ENCODE measurements around the gene ZEB2.

The ZEB2 gene

DNA sequence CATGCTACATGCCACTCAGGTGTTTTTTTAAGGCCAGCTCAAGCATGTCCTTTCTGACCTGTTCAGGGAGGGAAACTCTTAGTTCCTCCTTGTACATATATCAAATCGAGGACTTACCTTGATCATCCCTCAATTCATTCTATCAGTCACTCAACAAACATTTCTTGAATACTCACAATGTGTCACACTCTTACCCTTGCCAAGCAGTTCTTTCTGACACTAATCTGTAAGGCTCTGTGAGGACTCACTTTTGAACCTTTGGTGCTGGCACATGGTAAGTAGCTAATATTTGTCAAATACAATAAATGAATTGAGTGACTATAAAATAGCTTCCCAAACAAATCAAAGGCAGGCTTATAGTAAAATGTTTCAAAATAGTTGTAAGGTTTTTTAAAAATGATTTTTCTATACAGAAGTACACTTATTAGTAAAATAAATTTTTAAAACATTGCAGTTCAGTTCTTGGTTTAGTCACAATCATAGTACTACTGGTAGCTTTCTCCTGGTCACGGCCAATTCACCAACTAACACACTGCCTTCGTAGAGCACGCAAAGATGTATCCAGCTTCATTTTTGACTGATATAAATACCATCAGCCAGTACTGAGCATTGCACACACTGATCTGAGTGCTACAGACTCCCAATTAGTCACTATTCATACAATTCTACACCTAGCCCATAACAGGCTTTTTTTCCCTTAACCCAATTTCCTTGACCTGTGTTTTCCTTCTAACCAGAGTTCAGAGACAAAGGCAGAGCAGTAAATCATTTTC lies 50.9 kb downstream of the ZEB2 start:
- DNase-seq, result no peak

DNA sequence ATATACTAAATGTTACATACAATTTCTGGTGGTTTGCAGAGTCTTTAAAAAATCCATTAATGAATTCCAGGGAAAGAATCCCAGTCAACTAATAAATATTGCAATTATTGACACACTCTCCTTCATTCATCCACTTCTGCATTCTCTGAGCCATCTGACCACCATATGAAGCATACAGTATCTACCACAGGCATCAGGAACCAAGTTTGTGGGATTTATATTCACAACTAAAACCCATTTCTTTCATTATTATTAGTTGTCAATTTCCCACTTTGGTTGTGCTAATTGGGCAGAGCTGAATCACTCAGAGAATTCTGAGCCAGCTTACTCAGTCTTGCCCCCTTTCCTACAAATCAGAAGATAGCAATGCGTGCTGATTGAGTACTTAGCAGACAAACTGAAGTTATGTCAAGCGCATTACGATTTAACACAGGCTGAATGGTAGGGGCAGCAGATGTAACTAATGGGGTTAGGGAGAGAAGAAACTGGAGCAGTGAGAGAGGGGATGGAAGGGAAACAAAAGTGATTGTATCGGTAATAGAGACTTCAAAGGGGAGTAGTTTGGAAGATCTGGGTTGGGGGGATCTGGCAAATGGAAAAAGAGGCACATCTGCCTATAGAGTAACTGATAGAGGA lies 52.3 kb downstream of the ZEB2 start:
- no peak for DNase-seq

DNA sequence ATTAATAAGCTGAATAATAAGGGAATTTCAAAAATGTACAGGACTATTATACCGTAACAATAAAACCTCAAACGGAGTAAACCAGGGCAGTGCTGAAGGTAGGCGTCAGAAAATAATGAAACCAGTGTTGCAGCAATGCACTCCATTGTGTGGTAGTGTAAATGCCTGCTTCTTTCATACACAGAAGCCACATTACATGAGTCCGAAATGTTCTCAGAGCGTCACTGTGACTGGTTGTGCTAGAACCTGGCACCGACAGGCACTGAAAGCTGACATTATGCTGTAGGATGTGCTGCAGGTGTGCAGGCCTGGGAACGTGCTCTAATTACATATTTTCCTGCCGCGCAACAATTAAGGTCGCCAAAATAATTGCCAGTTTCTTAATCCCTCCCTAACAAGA lies 53.3 kb downstream of the ZEB2 start:
- no peak for DNase-seq

DNA sequence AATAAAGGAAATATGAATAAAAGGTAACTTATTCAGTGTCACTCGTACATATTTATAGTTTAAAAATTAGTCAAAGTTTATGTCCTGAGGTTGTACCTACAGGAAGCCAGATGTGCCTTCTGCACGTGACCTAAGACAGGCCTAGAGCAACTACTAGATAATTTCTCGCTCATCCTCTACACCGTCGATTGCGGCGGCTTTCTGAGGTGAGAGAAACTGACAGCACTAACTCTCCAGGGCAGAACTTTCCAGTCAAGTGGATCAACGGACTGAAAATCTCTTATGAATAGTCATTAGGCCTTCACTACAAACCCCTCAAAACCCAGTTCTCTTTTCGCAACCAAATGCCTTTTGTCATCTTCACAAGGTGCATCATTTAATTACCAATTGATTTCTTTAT lies 54.2 kb downstream of the ZEB2 start:
- no peak for DNase-seq

DNA sequence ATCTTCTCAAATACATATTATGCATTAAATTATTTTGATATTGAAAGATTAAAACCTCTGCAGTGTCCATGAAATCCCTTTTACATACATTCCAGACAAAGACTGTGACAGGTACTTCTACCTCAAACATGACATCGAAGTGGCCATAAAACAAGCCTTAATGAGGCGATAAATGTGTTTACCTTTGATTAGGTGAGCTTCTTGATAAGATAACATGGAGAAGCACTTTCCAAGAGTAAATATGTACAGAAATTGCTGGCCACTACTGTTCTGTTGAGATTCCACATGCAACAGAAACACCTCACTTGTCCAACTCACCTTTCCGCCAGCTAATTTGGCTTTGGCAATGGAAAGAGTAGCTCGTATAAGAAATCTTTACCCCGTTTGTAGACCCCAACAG lies 55.2 kb downstream of the ZEB2 start:
- peak; percentile 27 for DNase-seq

DNA sequence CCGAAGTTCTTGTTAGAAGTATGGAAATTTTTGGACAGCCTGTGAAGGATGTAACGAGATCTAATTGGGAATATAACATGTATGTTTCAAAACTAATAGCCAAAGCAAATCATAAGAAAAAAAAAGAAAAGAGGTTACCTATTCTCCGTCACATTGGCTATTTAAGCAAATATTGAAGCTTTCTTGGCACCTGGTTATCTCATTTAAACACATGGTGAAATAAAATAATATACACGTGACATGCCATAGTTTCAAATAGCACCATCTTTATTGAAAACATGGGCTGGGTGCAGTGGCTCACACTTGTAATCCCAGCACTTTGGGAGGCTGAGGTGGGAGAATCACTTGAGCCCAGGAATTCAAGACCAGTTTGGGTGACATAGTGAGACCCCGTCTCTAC lies 56.7 kb downstream of the ZEB2 start:
- DNase-seq, result no peak

DNA sequence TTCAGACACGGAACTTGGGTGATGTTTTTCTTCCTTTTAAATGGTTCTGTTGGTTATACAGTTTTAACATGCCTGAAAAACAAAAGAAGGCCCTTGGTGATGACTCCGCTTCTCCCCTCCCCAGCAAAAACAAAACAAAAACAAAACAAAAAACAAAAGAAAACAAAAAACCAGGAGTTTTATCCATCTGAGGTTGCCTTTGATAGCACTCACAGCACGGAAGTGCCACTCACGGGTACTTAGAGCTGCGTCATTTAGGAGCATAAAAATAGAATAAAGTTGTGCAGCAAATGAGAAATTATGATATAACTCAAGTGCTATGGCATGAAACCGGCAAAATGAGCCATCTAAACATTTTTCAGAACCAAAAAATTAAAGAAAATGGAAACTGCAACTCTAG lies 57.7 kb downstream of the ZEB2 start:
- no peak for DNase-seq

DNA sequence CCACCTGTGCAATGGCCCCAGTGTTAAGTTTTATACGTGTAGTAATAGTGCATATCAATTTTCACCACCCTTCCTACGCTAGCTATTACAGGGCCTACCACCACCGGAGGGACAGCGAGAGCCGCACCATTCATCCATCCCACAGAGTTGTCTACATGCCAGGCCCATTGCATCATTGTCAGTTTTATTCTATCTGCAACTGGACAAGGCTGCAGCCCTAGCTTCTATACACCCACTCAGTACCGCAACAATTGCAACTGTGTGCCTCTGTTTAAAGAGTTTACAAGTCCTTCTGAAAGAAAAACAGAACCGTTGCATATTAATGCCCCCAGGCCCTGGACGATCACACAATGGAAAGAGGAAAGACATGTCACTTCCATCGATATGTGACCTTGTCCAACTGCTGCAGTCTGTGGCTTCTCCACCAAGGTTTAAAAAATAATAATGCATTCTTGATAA lies 58.6 kb downstream of the ZEB2 start:
- DNase-seq, result no peak

DNA sequence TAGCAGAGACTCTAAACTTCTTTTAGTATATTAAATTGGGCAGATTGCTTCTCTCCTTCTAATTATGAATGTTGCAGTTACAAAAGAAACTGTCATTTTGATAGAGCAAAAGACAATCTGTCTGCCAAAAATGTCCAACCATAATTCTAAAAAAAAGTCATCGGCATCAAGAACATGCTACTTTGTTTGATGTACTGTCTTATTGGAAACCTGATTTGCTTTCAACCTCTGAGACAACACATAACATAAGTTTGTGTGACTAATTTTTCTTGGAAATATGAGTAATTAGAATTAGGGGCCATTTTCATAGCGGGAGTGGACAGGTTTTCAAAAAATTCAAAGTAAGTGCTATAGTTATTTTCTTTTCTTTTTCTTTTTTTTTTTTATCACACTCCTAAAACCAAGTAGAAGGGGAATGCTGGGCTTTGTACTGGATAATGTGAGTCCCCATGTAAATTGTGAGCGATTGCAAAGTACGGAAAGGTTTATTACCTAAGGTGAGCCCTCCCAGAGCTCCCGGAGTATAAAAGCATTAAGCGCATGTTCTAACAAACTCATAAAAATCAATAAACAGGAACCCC lies 59.1 kb downstream of the ZEB2 start:
- DNase-seq, result no peak

DNA sequence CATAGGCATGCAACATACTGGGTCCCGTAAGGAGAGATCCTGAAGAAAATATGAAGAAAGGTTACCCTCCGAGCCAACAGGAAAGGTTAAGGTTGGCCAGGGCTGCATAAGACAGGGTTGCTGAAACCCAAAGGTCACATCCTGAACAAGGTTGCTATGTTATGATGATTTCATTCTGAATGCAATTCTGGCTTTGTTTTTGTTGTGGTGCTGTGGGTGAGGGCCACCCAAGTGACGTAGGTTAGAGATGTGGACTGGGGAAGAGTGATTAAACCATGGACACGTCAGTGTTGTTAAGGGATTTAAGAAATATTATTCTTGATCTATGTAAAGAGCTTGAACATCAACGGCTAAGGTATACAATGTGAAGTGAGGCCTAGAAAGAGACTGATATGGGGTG lies 60.0 kb downstream of the ZEB2 start:
- no peak for DNase-seq

DNA sequence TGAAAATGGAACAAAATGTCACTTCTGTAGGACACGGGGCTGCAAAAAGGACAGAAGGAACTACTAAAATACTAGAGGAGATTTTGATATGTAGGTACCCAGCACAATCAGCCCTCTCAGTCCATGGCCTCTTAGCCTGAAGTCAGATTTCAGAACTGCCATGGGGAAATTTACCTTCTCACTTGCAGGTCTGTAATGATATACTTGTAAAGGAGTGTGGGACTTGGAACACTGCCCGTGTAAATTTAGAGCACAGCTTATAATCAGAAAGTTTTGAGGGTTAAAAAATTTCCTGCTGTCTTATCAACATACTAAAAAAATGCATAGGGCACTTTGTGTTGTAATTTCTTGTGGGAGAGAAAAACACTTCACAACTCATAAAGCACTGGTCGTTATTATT lies 60.6 kb downstream of the ZEB2 start:
- no peak for DNase-seq

DNA sequence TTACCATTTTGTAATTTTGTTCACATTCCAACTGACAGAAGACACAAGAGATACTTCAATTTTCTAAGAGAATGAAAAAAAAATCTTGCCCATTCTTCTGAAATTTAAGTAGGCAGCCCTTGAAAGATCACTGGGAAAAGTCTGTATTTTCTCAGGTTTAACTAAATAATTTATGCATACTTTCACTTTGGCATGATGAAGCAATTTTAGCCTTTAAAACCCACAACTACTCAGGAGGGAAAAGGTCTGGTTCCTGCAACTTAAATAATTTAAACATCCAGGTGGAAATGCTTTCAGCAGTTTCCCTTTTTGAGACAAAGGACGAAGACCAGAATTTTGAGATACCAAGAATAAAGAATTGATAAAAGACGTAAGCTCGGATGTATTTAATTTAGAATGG lies 61.4 kb downstream of the ZEB2 start:
- no peak for DNase-seq

DNA sequence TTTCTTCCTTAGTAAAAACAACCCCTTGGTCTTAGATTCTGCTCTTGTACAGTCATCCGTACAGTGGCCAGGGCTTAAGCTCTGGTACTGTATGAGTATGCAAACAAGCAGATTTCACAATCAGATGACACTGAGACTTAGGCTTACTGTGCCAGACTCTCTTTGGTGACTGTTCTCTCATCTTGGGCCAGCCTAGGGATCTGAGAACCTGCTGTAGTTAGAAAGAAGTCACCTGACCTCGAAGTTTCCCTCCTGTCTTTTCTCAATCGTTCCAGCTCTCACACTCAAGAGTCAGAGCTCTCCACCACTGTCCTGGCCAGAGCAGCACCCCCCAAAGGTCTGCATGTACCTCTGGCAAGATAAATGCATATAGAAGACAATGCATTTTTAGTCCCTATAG lies 63.2 kb downstream of the ZEB2 start:
- no peak for DNase-seq

DNA sequence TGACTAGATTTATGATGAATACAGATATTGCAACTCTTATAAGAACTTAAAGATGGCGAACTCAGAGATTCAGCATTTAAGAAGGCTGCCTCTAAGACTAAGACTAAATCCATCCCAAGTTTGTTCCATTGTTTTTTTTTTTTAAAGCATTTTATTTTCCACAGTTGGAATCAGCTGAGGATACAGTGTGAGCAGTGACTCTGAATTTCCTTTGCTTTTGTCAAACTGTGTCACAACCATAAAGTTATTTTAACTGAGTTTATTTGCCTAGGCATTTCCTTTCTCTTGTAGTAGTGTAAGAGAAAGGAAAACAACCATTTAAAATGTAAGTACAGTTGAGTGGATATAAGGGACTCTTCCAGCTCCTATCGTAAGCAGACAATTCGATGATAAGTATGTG lies 63.9 kb downstream of the ZEB2 start:
- DNase-seq, result no peak

DNA sequence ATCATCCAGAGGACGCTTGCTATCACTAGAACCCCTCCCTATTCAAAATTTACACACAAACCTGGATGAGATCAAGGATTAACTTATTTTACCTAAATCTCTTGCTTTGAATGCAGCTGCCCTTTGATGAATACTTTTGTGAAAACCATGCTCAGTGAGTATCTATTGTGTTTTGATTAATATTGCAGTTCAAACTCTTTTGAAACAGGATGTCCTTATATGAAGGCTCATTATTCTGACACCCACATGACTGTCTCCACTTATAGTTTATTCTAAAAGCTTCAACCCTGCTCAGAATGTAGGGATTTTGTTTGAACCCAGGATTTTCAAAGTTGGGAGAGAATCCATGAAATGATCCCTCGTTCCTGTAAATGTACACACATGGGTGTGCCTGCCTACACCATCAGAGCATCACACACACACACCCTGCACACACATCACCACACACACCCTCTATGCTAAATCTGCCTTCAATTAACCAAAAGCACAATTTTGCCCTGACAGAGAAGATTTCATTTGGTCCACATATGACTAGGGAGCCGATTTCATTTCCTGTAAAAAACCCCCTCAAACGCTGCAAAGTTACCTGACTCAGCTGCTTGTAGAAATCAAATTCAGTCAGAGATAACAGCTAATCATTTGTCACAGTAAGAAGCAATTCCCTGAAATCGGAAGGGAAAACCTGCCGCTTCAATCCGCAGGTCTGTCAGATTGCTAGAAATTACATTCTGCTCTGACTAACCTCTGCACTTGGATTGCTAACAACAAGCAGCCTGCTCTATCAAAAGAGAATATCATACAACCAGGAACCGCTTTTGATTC lies 65.2 kb downstream of the ZEB2 start:
- no peak for DNase-seq

DNA sequence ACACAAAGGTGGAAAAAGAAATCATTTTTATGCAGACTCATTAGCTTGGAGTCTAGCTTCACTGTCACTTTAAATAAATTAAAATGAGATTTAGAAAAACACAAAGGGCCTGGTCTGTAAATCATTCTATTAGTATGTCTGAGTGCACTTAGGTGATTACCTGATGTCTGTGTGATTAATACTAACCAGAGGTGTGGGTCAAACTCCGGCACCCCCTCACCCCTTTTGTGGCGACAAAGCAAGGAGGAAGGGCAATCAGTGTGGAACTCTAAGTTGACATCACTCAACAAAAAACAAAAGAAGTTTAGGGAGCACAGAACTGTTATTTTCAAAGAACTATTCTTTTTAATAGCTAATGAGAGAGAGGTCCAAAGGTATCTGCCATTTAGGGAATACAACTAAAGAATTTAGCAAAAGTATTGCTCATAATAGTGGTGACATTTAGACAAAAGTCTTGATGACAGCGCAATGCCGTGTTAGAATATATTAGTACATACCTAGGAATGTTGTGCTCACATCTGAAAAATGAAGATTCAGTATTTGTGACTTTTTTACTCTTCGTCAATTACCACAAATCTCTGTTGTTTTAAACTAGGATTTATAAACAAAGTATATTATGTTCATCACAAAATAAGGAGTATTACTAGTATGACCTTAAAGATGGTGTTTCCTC lies 66.3 kb downstream of the ZEB2 start:
- no peak for DNase-seq

DNA sequence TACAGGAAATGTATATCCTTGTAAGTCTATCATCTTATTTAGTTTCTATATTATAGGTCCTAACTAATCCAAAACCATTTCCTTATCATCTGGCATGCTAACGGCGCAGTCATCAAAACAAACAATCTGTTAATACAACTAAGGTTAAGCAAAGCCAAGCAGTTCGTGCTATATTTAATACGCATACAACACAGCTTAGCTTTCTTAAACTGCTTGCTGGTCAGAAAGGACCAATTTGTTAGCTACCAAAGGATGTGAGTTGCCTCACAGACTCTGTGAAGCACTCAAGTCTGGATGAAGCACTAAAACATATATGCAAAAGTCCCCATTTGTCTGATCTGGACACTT lies 67.0 kb downstream of the ZEB2 start:
- no peak for DNase-seq

DNA sequence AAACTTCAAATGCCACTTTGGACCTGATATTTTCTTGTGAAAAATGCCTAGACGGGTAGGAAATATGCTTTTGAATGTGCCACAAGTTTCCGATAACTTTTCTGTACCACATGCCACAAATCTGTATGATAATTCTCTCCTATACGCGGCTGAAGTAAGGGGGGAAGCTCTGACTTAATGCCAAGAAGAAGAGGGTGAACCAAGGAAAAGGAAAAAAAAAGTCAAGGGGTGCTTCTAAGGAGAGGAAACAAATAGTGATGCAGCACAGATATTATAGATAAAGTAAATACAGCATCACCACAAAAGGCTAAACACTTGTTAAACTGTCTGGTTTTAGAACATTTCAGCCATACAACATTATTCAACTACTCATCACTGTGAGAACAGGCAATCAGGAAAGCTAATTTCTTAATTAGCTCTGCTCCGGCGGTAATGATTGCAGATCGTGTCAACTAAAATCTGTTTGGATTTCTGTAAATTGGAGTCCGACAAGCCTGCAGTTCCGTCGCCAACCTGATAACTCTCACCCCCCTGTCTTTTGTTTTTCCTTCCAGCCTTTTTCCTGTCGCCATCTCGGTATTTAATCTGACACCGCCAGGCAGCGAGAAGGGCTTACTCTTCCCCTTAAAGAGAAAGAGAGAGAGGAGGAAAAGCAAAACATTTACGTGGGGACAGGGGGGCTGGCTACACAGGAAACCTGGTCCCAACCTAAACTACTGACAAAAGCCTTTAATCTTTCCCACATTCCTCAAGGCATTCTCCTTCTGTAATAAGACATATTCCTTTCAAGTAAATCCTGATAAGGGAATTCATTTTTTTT lies 67.5 kb downstream of the ZEB2 start:
- DNase-seq, result no peak

DNA sequence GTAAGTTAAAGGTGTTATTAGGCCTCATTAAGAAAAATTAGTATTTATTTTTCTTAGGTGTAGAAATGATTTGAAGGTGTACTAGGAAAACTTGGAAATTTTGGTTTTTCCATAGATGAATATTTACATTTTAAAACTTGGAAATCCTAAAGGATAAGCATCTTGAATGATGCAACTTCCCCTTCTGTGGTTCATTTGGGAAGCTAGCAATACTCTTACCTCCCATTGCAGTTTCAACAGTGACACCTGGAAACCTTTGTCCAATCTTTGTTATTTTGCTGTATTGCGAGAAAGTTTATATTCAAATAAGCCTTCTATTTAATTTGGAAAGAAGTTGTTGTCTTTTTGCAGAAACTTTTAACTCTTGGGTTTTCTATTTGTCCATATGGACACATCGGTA lies 68.5 kb downstream of the ZEB2 start:
- no peak for DNase-seq

DNA sequence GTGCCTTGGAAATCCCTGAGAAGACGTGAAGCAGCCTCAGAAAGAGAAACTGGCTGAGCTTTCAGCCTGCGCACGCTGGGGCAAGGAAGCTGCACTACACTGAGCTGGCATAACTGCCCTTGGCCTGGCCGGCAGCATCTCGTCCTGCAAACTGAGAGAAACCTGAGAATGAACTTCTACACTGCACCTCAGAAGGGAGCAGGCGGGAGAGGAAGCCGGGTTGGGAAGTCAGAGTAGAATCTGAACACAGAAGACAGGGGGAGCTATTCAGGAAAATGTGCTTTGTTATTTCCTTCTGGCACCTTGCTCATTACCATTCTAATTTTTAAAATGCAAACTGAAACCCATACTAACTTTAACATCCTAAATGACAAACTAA lies 70.9 kb downstream of the ZEB2 start:
- no peak for DNase-seq

DNA sequence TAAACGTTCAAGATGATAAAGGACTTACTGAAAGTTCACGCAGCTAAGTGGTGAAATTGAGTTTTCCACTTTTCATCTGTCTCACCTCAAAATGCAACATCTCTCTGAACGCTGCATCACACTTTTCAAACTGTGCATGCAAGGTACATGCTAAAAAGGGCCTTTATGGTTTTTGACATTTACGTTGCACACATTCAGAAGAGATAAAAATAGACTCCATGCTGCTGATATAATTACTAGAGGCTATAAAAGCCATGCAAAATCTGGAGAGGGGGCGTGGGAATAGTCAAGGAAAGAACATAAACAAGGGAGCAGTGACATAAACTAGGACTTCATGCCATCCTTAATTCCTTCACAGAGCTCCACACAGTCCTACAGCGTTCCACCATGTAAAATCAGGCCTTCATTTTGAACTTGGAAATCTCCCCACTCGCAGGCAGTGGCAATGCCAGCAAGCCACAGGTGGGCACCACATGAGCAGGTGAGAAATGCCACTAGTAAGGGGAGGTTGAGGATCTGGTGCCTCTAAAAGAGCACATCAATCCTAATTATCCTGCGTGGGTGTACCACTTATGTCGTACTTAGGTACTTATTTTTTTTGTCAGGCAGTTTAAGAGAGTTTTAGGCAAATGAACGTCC lies 71.4 kb downstream of the ZEB2 start:
- DNase-seq, result no peak

DNA sequence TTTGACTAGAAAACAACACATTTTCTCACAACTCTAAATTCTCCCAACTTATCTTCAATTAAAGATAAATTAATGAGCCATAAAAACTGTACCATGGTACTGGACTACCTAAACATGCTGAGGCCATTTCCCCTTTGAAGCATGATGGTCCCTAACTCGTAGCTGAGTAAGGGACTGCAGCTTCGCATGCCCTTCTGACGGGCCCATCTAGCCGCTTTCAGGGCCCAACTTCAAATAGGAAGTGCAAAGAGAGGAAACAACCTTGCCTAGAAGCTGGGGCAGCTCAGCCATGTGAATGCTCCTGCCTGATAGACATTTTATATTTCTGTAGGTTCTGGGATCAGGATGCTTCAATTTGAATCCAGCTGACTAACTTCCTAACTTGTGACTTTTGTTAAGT lies 72.4 kb downstream of the ZEB2 start:
- no peak for DNase-seq
